GM08714 (cell line): ENCODE data around the gene UHRF2.
"Not testable (repeated sequence)": the region's sequence is repeated elsewhere in the genome, so short reads cannot be mapped to it uniquely, and the experiment has no call there.

Source experiments
- H3K4me3 ChIP-seq: fragments of 200-500 bp; sonication (Bioruptor generic); 2 replicates; pipeline ENCODE4 v1.5.1; 2014; ENCODE audit warnings: mild to moderate bottlenecking, low read length, inconsistent platforms
- ZNF274 ChIP-seq: IDR thresholded peaks from 2 replicates; pipeline ENCODE4 v1.6.1; 2012; ENCODE audit warnings: mild to moderate bottlenecking, low read depth, low read length

UHRF2 gene

DNA sequence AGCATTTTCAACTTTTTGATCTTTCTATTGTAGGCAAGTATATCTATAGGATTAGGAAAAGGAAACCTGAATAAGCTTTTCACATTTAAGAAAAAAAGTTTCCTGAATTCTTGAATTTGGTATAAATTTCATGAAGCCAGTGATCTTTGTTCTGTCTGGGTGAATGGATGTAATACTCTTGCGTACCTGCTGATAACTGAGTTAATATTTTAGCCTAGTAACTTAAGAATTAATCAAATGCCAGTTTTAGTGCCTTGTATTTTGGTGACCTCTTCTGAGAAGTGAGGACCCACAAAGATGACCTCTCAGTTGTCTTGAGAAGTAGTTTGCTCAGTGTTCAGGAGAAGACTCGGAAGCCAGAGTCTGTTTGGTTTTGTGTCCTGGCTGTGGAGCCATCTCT, 77.9 kb downstream of the UHRF2 start:
- no peak for TF ChIP-seq ZNF274

GRCh38 chr9:6495466-6495865, 82.5 kb downstream of the UHRF2 start:
- no peak for TF ChIP-seq ZNF274
- H3K4me3 ChIP-seq: no peak overlapping the region

More for the DNA sequence above, 77.9 kb downstream of the UHRF2 start:
- no peak overlapping the region for H3K4me3 ChIP-seq

GRCh38 chr9:6498982-6499381, 86.0 kb downstream of the UHRF2 start:
- no peak for TF ChIP-seq ZNF274

DNA sequence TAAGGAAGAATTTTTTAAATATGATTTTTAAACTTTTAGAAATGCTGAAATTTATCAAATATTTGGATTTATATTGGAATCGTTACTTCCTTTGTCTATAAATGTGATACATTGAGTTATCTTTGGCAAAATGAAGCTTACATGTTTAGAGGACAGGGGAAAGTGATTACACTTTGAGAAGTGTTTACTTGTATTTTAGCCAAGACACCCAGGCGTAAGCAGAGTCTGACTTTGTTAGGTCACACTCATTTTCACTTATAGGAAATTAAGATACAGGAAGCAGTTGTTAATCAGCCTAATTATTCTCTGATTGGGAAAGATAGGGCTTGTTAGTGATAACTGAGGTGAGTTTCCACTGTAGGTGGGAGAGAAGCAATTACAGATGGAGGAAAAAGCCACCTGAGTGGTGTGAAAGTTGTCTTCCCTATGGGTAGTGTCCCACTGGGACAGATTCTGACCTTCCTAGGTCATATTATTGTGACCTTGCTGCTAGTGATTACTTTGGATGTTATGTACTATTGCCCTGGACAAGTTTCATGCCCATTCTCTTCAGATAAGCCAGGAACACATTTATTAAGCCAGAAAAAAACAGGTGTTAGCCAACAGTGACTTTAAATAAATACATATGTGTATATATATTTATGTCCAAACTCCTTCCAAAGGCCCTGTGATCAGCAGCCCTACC, 88.7 kb downstream of the UHRF2 start:
- H3K4me3 ChIP-seq: no peak overlapping the region
- TF ChIP-seq ZNF274: no peak

More at GRCh38 chr9:6498982-6499381, 86.0 kb downstream of the UHRF2 start:
- no peak overlapping the region for H3K4me3 ChIP-seq

GRCh38 chr9:6502399-6502798, 89.4 kb downstream of the UHRF2 start:
- no peak for TF ChIP-seq ZNF274
- H3K4me3 ChIP-seq: no peak overlapping the region

DNA sequence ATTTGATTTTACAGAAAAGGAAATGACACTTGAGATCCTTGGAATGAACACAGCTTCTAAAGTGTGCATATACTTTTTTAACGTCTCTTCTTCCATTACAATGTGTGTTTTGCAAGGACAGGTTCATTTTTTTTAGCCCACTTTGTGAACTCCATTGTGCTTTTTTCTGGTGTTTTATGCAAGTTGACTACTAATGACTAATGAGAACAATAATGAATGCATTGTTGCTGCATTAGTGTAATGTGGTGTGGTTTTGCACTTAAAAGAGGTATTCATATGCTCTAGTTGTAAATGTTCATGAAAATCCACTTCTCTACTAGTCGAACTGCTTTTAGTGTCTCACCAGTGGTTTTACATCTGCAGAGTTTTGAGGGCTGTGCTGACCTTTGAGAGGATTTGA, 93.6 kb downstream of the UHRF2 start:
- TF ChIP-seq ZNF274: no peak
- no peak overlapping the region for H3K4me3 ChIP-seq

DNA sequence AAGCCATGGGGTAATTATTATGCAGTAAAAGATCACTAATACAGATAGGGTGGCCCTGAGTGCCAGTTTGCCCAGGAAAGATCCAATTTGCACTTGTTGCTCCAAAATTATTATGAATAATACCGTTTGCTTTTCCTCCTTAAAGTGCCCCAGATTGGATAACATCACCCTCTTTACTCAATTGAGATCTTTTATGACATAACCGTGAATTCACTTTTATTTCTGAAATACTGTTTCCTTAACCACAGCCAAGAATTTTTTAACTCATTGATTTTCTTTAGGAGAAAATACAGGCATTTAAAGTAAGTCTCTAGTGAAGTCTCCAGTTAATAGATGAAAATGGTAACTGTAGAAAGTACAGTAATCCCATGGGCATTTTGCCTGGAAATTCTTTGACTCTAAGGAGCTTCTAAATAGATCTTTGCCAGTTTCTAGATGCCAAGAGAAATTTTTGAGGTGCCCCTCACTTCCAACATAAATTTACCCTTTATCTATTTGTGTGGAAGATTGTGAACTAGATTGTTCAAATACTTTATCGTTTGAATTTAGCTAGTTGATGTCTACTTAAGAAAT, 99.2 kb downstream of the UHRF2 start:
- H3K4me3 ChIP-seq: no peak overlapping the region
- no peak for TF ChIP-seq ZNF274

DNA sequence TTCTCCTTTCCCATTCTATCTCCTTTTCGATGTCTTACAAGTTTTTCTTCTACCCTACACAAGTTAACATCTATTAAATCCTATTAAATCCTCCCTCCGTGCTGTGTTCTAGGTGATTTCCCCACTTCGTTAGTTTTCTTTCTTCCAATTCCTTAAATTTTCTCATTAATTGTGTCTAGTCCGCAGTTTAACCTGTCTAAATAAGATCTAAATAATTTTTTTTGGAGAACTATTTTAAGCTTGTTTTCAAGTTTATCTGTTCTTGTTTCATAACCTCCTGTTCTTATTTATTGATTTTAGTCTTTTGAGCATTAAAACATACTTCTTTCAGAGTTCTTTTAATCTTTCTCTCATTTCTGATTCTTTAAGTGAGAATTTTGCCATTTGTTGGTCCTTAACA, 109.3 kb downstream of the UHRF2 start:
- no peak for TF ChIP-seq ZNF274

GRCh38 chr9:6525326-6526045, 112.5 kb downstream of the UHRF2 start:
- H3K4me3 ChIP-seq: no peak overlapping the region
- TF ChIP-seq ZNF274: no peak

More for the DNA sequence above, 109.3 kb downstream of the UHRF2 start:
- H3K4me3 ChIP-seq: no peak overlapping the region

GRCh38 chr9:6535594-6535993, 122.6 kb downstream of the UHRF2 start:
- no peak overlapping the region for H3K4me3 ChIP-seq
- no peak for TF ChIP-seq ZNF274

GRCh38 chr9:6538666-6539071, 125.7 kb downstream of the UHRF2 start:
- TF ChIP-seq ZNF274: no peak
- no peak overlapping the region for H3K4me3 ChIP-seq

GRCh38 chr9:6542617-6543016, 129.6 kb downstream of the UHRF2 start:
- H3K4me3 ChIP-seq: not testable (repeated sequence)

GRCh38 chr9:6543204-6543603, 130.2 kb downstream of the UHRF2 start:
- no peak overlapping the region for H3K4me3 ChIP-seq
- TF ChIP-seq ZNF274: no peak

DNA sequence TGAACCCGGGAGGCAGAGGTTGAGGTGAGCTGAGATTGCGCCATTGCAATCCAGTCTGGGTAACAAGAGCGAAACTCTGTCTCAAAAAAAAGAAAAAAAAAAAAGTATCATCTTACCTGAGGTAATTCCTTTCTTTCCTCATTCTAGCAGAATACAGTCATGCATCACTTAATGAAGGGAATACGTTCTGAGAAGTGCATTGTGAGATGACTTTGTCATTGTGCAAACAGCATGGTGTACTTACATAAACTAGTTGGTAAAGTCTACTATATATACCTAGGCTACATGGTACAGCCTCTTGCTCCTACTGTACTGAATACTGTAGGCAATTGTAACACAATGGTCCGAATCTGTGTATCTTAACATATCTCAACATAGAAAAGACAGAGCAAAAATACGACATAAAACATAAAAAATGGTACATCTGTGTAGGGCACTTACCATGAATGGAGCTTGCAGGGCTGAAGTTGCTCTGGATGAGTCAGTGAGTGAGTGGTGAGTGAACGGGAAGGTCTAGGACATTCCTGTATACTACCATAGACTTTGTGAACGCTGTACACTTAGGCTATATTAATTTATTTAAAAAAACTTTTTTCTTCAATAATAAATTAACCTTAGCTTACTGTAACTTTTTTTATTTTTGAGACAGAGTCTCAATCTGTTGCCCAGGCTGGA, 132.2 kb downstream of the UHRF2 start:
- TF ChIP-seq ZNF274: no peak
- no peak overlapping the region for H3K4me3 ChIP-seq
